ENCODE measurements around the gene OMD.

GRCh38 chr9:92395617-92396016 is 28.7 kb downstream of the OMD start:
- TF ChIP-seq CTCF (conservative IDR thresholded peaks at IDR 0.05): no peak
- TF ChIP-seq ZFX (IDR thresholded peaks at IDR 0.05): no peak
